ENCODE measurements around the gene DIDO1.

The DIDO1 gene

DNA sequence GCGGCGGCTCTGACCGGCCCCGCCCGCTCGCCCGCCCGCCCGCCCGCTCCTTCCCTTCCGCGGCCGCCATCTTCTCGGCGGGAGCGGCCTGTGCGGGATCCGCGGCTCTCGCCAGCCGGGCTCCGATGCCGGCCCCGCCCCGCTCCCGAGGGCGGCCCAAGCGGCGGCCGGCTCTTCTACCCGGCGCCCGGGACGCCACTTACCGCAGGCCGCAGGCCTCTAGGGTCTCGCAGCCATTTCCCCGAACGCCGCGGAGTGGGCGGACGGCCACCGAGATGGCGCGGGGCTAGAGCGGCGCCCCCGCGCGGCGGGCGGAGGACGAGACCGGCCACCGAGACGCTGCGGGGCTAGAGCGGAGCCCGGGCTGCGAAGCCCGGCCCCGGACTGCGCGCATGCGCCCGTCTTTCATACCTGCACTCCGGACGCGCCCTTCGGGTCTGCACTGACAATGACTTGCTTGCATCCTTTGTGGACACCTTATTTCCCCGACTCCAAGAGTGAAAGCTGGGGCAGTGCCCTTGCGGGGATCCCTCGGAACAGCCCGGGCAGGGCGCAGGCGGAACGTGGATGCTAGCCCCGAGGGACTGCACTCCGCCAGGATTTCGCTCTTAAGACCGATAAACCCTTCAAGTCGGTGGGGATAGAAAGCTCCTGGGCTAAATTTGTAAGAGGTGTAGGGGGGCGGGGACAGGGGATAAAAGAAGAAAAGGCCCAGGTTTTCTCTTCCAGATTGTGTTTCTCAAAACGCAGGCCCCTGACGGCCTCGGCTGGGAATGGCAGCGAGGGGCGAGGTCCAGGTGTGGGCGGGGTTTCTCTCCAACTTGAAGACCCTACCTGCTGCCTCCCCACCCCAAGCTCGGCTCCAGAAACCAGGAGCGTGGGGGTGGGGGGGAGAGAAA, at the start of gene DIDO1:
TSS of gene DIDO1 (minus strand) at position 277 of the 899 bp plus-strand sequence.
- peak; percentile 91 for DNase-seq

DNA sequence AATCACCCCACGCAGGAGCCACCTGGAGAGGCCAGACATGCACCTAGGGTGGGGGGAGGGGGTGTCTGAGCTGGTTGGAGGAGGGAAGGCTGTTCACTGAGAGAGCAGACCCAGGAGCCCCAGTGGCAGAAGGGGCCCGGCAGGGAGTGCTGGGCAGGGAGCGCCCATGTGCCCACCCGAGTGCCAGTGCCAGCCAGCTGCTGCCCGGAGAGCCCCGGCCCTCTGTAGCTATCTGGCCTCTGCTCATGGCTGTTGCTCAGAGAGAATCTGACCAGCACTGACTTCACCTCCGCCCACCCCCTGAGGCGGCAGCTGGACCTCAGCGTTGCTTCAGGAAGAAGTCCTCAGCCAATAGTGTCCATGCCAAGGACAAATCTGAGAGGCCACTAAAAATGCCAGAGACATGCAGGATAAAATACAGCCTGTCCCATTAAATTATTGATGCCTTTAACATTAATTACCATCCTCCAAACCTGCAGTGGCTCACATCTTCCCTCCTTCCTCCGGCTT, 49.0 kb upstream of the DIDO1 start:
- no peak for DNase-seq

DNA sequence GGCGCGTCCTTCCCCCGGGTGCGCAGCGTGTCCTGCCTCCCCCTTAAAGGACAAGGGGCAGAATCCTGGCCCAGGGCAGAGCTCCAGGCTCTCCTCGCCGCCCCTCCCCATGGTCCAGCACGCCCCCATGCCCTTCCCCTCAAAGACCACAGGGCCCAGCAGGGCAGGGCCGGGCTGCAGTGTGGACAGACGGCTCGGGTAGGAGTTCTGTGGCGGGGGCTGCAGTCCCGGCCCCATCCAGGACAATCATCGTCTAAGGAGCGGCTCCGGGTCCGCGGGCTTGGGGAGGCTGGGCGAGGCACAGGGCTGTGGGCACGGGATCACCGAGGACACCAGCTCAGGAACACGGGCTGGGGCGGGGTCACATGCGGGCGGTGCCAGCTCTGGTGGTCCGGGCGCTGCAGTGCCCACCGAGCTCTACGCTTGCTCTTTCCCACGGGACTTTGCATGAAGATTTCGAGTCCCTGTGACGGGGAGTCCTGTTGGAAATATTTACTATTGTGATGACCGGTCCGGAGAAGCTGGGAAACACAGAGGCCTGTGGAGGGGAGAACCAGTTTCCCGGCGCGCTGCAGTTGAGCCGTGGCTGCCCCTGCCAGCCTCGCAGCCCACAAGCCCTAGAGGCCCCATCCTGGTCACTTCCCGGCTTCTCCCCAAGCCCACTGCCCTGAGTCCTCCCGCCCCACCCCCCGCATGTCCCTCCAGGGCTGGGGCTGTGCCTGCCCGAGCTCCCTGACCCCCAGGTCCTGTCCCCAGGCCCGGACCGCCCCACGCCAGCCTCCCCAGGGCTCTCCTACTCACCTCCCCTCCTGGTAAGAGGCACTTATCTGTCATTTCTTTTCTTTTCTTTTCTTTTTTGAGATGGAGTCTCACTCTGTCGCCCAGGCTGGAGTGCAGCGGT, 46.8 kb upstream of the DIDO1 start:
- no peak for DNase-seq

DNA sequence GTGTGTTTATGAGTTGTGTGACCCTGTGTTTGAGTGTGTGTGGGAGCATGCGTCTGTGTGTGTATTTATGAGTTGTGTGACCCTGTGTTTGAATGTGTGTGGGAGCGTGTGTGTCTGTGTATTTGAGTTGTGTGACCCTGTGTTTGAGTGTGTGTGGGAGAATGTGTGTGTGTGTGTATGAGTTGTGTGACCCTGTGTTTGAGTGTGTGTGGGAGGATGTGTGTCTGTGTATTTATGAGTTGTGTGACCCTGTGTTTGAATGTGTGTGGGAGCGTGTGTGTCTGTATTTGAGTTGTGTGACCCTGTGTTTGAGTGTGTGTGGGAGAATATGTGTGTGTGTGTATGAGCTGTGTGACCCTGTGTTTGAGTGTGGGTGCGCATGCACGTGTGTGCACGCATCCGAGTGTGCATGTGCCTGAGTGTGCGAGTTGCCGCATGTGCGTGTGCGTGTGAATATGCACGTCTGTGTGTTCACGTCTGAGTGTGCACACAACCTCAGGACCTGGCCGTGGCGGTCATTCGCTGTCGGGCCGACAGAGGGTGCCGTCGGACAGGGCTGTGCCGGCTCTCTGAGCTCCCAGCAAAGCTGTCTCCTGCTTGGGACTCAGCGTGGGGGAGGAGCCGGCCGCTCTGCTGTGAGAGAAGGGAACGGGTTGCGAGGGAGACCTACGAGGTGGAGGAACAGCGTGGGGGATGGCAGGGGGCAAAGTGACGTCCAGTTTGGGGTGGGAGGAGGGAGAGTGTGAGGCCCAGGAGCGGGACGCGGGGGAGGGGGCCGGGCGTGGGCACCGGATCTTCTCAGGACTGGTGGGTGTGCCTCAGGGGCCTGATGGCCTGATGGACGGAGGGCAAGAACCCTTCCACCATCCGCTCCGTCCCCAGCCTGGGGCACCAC, 45.9 kb upstream of the DIDO1 start:
- DNase-seq: peak; percentile 89

DNA sequence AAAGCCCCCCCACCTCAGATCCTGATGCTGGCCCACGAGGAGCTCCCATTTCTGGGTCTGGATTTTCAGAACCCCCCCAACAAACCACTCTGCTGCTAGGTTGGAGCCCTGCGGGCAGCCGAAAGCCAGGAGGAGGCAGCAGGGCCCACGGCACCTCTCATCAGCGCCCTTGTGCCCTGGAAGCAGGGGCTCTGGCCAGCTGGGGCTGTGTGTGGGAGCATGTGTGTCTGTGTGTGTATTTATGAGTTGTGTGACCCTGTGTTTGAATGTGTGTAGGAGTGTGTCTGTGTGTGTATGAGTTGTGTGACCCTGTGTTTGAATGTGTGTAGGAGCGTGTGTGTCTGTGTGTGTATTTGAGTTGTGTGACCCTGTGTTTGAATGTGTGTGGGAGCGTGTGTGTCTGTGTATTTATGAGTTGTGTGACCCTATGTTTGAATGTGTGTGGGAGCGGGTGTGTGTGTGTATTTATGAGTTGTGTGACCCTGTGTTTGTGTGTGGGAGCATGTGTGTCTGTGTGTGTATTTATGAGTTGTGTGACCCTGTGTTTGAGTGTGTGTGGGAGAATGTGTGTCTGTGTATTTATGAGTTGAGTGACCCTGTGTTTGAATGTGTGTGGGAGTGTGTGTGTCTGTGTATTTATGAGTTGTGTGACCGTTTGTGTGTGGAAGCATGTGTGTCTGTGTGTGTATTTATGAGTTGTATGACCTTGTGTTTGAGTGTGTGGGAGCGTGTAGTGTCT, 45.1 kb upstream of the DIDO1 start:
- DNase-seq: no peak

DNA sequence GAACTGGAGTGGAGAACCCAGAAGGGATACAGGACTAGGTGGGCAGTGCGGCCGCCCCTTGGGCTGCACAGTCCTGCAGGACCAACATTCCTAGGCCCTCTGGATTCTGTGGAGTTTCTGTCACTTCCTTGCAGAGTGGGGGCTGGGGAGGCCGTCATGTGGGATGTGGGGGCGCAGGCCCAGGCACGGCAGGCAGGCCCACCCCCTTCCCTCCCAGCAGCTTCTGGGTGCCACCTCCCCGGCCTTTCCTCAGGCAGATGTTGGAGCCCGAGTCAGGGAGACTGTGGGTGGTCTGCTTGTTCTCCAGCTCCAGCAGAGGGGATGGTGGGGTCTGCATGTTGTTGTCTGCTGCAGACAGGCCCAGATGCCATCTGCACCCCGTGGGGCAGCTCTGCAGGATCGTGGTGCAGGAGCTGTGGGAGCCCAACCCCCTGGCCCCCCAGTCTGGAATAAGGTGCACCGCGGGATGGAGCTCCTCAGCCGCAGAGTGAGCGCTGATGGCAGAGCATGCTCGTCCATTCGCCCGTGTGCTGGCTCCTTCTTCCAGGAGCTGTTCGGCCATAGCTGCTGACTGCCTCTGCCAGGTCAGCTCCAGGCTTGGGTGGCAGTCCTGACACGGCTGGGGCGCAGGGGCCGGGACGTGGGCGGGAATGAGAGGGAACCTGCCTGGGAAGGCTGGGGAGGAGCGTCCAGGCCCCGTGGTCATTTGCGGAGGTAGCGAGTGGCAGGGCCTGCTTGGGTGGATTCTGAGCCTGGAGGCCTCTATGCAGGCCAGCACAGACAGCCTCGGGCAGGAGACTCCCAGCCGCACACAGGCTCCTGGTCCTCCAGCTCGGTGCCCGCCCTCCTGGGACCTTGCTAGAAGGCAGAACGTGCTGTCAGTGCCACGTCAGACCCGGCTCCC, 44.3 kb upstream of the DIDO1 start:
- no peak for DNase-seq

DNA sequence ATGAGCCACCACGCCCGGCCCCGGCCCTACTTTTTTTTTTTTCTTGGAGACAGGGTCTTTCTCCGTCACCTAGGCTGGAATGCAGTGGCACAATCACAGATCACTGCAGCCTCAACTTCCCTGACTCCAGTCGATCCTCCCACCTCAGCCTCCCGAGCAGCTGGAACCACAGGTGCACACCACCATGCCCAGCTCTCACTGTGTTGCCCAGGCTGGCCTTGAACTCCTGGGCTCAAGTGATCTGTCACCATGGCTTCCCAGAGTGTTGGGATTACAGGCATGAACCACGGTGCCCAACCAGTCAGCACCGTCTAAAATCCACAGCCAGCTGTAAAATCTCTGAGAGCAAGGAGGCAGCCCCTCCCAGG, 43.6 kb upstream of the DIDO1 start:
- DNase-seq: no peak

DNA sequence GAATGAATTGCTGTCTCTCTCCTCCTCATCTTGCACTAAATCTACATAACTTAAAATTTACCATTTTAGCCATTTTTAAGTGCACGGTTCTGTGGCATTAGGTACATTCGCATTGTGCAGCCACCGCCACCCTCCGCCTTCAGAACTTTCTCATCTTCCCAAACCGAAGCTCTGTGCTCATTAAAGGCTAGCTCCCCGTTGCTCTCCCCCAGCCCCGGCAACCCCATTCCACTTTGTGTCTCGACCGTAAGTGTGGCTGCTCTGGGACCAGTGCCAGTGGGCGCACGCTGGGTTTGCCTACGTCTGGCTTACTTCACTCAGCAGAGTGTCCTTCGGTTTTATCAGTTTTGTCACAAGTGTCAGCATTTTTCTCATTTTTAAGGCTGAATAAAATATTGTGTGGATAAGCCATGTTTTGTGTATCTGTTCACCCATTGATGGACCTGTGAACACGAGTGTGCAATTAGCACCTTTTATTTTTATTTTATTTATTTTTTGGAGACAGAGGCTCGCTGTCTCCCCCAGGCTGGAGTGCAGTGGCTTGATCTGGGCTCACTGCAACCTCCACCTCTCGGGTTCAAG, 43.0 kb upstream of the DIDO1 start:
- no peak for DNase-seq

DNA sequence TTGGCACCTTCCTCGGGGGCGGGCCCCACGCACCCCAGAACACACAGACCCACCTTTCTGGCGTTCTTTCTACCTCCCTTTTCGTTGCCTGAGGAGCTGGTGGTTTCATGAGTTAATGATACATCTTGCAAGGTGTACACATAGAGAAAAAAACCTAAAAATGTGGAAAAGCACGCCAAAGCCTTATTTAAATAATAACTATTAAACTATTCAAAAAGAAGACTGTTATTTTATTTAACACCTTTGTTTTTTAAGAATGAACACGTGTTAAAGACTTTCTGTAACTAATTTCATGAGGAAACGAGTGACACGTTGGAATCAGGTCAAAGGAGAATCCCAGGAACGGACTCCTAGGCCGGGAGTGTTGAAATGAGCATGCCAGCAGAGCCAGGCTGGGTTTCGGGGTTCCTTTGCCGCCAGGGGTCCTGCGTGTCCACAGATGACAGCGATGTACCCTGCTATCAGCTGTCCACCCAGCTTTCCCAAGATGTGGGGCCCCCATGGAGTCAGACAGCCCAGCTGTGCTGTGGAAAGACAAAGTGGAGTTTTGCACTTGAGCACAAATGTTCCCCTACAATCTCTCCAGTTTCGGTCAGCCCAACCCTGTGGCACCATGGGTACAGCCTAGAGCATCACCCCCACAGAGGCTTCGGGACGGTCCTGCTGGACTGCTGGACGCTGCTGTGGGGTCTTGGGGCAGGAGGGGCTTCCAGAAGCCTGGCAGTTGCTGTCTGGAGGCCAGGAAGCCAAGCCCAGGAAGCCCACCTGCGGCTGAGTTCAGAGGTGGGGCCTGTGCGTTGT, 42.3 kb upstream of the DIDO1 start:
- DNase-seq: no peak

DNA sequence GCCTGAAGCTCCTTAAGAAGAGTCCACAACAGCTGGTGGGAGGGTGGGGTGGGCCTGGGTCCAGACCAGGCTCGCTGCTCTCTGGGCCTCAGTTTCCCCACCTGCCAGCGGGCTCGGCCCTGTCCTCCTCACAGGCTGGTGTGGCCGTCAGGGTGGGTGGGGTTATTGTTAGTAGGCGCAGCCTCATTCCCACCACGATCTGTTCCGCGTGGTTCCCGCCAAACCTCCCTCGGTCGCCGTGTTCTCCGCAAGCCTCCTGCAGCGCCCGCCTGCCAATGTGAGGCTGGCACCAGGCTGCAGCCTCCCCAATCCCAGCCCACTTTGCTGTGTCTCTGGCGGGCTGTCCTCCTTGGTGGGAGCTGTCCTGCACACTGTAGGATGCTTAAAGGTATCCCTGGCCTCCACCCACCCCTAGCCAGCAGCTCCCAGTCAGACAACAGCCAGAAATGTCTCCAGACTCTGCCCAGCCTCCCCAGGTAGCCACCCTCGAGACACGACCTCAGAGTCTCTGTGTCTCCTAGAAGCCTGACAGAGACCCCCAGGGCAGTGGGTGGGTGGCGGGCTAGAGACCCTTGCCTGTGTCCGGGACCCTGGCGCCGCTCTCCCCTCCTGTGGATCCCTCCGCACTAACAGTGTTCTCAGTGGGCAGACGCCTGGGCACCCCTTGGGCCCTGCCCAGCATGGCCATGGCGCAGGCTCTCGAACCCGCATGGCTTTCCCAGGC, 41.5 kb upstream of the DIDO1 start:
- DNase-seq: no peak

DNA sequence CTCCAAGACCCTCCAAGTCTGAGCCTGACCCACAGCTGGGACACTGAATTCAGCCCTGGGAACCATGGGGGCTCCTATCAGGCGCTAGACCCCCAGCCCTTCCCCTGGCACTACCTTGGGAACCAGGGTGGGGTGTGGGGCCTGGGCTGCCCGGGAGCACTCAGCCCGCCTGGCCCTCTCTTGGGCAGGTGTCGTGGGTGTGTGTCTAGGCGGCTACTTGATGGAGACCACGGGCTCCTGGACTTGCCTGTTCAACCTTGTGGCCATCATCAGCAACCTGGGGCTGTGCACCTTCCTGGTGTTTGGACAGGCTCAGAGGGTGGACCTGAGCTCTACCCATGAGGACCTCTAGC, 40.8 kb upstream of the DIDO1 start:
- no peak for DNase-seq

DNA sequence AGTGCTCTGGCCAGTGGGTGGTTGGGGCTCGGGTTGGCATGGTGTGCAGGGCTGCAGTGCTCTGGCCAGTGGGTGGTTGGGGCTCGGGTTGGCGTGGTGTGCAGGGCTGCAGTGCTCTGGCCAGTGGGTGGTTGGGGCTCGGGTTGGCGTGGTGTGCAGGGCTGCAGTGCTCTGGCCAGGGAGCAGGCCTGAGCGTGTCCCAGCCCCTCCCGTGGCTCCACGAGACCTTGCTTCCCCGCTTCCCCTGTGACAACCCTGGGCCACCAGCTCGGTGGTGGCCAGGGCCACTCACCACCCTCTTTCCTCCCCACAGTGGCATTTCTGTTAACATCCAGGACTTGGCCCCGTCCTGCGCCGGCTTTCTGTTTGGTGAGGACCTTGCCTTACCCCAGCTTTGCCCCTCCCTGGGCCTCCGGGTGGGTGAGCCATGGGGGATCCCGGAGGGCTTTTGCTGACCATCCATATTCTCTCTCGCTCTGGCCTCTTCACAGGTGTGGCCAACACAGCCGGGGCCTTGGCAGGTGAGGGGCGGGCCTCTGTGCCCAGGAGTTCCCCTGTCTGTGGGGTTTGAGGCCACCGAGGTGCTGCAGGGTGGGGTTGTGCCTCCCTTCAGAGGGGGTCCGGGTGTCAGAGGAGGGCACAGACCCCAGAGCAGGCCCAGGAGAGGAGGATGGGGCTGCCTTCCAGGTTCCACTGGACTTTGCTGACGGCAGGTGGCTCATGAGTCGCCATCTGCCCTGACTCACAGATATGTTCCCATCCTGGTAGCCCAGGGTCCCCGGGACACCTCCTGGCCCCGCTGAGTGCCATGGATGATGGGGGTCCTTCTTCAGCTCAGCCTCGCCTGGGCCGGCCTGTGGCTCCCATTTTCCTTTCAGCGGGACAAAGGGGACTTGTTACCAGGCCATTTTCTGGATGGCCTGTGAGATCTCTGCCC, 40.2 kb upstream of the DIDO1 start:
- DNase-seq: no peak

DNA sequence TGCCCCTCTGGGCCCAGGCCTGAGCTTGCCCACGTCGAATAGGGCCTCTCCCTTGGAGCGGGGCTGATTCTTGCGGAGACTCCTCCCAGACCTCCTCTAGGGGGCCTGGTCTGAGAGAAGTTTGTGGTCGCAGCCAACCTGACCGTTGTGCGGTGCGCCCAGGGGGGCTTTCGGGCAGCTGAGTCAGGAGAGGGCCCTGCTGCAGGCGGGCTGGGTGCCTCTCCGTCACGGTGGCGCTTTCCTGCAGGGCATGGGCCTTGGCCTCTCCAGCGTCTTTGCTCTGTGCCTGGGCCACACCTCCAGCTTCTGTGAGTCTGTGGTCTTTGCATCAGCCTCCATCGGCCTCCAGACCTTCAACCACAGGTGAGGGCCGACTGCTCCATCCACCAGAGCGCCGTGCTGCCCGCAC, 39.1 kb upstream of the DIDO1 start:
- DNase-seq: no peak

DNA sequence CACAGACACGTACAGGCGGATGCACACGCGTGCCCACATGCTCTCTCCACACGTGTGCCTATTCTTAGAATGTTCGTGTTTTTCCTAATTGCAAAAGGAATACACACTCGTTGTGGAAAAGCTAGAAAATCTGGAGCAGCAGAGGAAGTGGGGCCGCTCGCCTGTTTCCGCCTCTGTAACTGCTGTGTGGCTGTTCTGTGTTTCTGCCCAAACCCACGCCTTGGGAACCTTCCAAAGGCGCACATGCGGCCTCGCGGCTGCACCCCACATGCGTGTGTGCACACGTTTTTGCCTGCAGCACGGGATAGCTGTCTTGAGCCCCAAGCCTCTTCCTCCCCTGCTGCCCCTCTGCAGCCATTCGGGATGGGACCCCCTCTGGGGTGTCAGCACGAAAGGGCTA, 38.4 kb upstream of the DIDO1 start:
- DNase-seq: no peak

DNA sequence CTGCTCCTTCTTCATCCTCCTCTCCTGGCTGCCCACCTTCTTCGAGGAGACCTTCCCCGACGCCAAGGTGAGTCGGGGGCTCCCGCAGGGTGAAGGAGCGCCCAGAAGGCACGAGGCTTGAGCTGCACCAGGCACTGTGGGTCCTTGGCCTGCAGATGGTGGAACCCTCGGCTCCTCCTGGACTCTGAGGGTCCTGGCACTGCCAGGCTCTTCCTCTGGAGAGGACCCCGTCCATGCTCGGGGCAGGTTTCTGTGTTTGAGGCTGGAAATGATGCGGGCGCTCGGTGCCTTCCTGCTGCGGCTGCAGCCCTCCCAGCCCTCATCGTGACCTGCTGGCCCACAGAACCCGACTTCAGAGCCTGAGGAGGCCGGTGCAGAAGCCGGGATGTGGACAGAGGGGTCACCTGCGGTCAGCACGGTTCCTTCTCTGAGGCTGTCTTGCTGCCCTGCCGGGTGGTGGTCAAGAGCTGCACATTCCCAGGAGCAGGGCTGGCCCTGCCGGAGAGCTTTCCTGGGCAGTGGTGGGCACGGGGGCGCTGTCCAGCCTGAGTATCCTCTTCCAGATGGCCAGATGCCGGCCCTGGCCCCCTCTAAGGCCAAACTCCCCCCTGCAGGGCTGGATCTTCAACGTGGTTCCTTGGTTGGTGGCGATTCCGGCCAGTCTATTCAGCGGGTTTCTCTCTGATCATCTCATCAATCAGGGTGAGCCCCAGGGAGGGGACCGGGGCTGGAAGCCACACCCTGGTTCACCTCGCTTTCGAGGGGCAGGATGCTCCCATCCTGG, 37.5 kb upstream of the DIDO1 start:
- no peak for DNase-seq

DNA sequence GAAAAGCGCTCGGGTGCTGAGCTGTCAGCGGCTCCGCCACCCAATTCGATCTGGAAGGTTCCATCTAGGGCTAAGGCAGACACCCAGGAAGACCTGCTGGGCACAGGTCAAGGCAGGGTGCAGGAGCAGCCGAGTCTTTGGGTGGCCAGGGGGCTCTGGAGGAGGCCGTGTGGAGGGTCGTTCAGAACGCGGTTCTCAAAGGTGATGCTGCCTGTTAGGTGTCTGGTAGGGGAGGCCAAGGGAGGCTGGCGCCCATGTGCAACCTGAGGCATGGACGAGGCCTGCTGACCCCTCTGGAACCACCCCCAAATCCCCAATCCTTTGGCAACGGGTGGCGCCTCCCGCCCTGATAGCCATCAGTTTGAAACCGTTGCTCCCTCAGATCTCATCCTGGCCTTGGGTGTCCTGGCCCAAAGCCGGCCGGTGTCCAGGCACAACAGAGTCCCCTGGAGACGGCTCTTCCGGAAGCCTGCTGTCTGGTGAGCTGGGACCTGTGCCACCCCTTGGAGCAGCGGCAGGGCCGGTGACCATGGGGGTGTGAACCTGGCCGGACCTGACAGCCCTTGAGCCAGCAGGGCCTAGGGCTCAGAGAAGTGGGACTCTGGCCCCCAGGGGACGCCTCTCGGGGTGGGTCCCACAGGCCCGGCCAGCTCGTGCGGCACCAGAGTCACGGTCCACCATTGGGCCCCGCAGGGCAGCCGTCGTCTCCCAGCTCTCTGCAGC, 36.7 kb upstream of the DIDO1 start:
- DNase-seq: no peak

Data from right hindlimb (tissue), 1 donor.